H1 (cell line): ENCODE data around the gene PLXDC2. TPM values are rescaled to one million over a fixed set of nuclear protein-coding genes. Genes with fewer than 3 reads are reported as not detected.

ENCODE experiments used
- CTCF ChIA-PET: fragments of 300-600 bp; sonication (Branson Sonifier 250); formaldehyde crosslinking; loops from one replicate; lab custom pipeline; 2021; ENCODE audit not compliant: partially characterized antibody; lab: Charles Lee
- POLR2A ChIA-PET: fragments of 300-600 bp; sonication (Branson Sonifier 250); formaldehyde crosslinking; loops from one replicate; lab custom pipeline; 2021; ENCODE audit warnings: inconsistent platforms; ENCODE audit not compliant: partially characterized antibody; lab: Charles Lee
- DNase-seq, 2 experiments: peaks; one replicate each; pipeline versions ENCODE4 v3.0.0 to v3.0.0-alpha.2; 2010 to 2022; ENCODE audit warnings: low spot score in 2 of 2, low read depth in 1 of 2, mixed read lengths in 1 of 2
- FAIRE-seq: peaks from 2 replicates; lab custom pipeline; 2011; peaks lifted over from hg19 to GRCh38; lab: Jason Lieb, UNC
- H2AFZ ChIP-seq: 2 replicates; pipeline ENCODE4 v1.8.1; 2012; ENCODE audit warnings: low read length, inconsistent platforms
- H2AK5ac ChIP-seq: 2 replicates; pipeline ENCODE4 v1.6.1; 2013; ENCODE audit warnings: low read depth, low read length
- H2BK120ac ChIP-seq: replicated peaks from 2 replicates; pipeline ENCODE3; 2013; ENCODE audit warnings: low read depth, low read length, inconsistent platforms
- H2BK12ac ChIP-seq: 2 replicates; pipeline ENCODE4 v1.6.1; 2013; ENCODE audit warnings: low read depth, low read length
- H2BK15ac ChIP-seq: 2 replicates; pipeline ENCODE4 v1.6.1; 2013; ENCODE audit warnings: low read length
- H2BK20ac ChIP-seq: 2 replicates; pipeline ENCODE4 v1.6.1; 2013; ENCODE audit warnings: low read length
- H2BK5ac ChIP-seq: 2 replicates; pipeline ENCODE4 v1.6.1; 2013; ENCODE audit warnings: low read depth, low read length
- H3K14ac ChIP-seq: 2 replicates; pipeline ENCODE4 v1.6.1; 2013; ENCODE audit warnings: inconsistent platforms; ENCODE audit not compliant: insufficient read length
- H3K18ac ChIP-seq: 2 replicates; pipeline ENCODE4 v1.6.1; 2013; ENCODE audit warnings: low read length; ENCODE audit errors: extremely low read depth
- H3K23ac ChIP-seq: 2 replicates; pipeline ENCODE4 v1.6.1; 2013; ENCODE audit warnings: inconsistent platforms; ENCODE audit not compliant: insufficient read length
- H3K23me2 ChIP-seq: 2 replicates; pipeline ENCODE4 v1.6.1; 2013; ENCODE audit warnings: low read depth, low read length
- H3K27ac ChIP-seq: 2 replicates; pipeline ENCODE4 v1.6.1; 2011; ENCODE audit warnings: low read depth, low read length, inconsistent platforms
- H3K27me3 ChIP-seq, 4 experiments: replicated peaks in 1 of 4; 1 replicate in 1 of 4; 2 replicates in 3 of 4; pipeline versions ENCODE4 v1.6.1 to v1.8.1; 2011 to 2013; ENCODE audit warnings: low read length in 3 of 4, mild to moderate bottlenecking in 3 of 4, inconsistent platforms in 2 of 4, mixed read lengths in 2 of 4, moderate library complexity in 1 of 4; ENCODE audit not compliant: control insufficient read depth in 3 of 4, insufficient read depth in 3 of 4; ENCODE audit errors: extremely low read depth in 1 of 4
- H3K36me3 ChIP-seq, 4 experiments: 2 replicates each; pipeline versions ENCODE4 v1.6.1 to v1.8.1; 2011 to 2013; ENCODE audit warnings: mild to moderate bottlenecking in 4 of 4, low read length in 3 of 4, moderate library complexity in 2 of 4, control low read depth in 1 of 4, inconsistent platforms in 1 of 4; ENCODE audit not compliant: insufficient read depth in 4 of 4, control insufficient read depth in 2 of 4
- H3K4ac ChIP-seq: replicated peaks from 2 replicates; pipeline ENCODE3; 2013; ENCODE audit warnings: low read length, low read depth, mixed read lengths, inconsistent platforms; ENCODE audit not compliant: insufficient read length
- H3K4me1 ChIP-seq, 4 experiments: replicated peaks in 1 of 4; 1 replicate in 1 of 4; 2 replicates in 3 of 4; pipeline versions ENCODE4 v1.6.1 to v1.8.1; 2011 to 2013; ENCODE audit warnings: low read length in 3 of 4, inconsistent platforms in 2 of 4, mixed read lengths in 1 of 4; ENCODE audit not compliant: insufficient read depth in 4 of 4, control insufficient read depth in 3 of 4
- H3K4me2 ChIP-seq, 2 experiments: 2 replicates each; pipeline versions ENCODE4 v1.6.1 to v1.8.1; 2011 to 2013; ENCODE audit warnings: low read depth in 2 of 2, low read length in 2 of 2, control low read depth in 1 of 2, inconsistent platforms in 1 of 2, mild to moderate bottlenecking in 1 of 2; ENCODE audit not compliant: insufficient read depth in 1 of 2
- H3K4me3 ChIP-seq, 4 experiments: fragments of 200-600, 300-600 bp in 1 of 4; sonication (generic), shearing (Covaris generic), sonication (Bioruptor Twin) in 1 of 4; 2 replicates each; pipeline versions ENCODE4 v1.5.1 to v1.8.1; 2011 to 2016; ENCODE audit warnings: low read length in 4 of 4, low read depth in 3 of 4, control low read depth in 2 of 4, inconsistent platforms in 2 of 4, mild to moderate bottlenecking in 2 of 4, mixed read lengths in 1 of 4, moderate library complexity in 1 of 4; ENCODE audit not compliant: insufficient read depth in 2 of 4; ENCODE audit errors: extremely low read depth in 1 of 4
- H3K56ac ChIP-seq: replicated peaks from 2 replicates; pipeline ENCODE3; 2013; ENCODE audit warnings: low read depth, mild to moderate bottlenecking, mixed read lengths, low read length, inconsistent platforms; ENCODE audit not compliant: insufficient read length
- H3K79me1 ChIP-seq: 2 replicates; pipeline ENCODE4 v1.6.1; 2013; ENCODE audit warnings: low read depth, low read length, control low read depth
- H3K79me2 ChIP-seq, 2 experiments: 2 replicates each; pipeline versions ENCODE4 v1.6.1 to v1.8.1; 2012 to 2013; ENCODE audit warnings: low read length in 2 of 2, mild to moderate bottlenecking in 2 of 2, inconsistent platforms in 1 of 2; ENCODE audit not compliant: insufficient read depth in 2 of 2, control insufficient read depth in 1 of 2
- H3K9ac ChIP-seq, 4 experiments: replicated peaks in 1 of 4; 1 replicate in 1 of 4; 2 replicates in 3 of 4; pipeline versions ENCODE4 v1.6.1 to v1.8.1; 2011 to 2013; ENCODE audit warnings: low read depth in 3 of 4, low read length in 3 of 4, control low read depth in 2 of 4, mild to moderate bottlenecking in 2 of 4, moderate library complexity in 2 of 4, inconsistent platforms in 1 of 4; ENCODE audit errors: extremely low read depth in 1 of 4
- H3K9me3 ChIP-seq, 2 experiments: 2 replicates each; pipeline versions ENCODE4 v1.6.1 to v1.8.1; 2012 to 2013; ENCODE audit warnings: mild to moderate bottlenecking in 2 of 2, moderate library complexity in 2 of 2, control low read depth in 1 of 2, inconsistent platforms in 1 of 2, low read depth in 1 of 2, low read length in 1 of 2, mixed read lengths in 1 of 2; ENCODE audit not compliant: insufficient read depth in 2 of 2
- H4K20me1 ChIP-seq, 2 experiments: replicated peaks in 1 of 2; 2 replicates each; pipeline versions ENCODE3 to v1.8.1; 2011 to 2013; ENCODE audit warnings: inconsistent platforms in 2 of 2, low read length in 2 of 2, mild to moderate bottlenecking in 1 of 2; ENCODE audit not compliant: insufficient read depth in 2 of 2, control insufficient read depth in 1 of 2
- H4K5ac ChIP-seq: 2 replicates; pipeline ENCODE4 v1.6.1; 2013; ENCODE audit warnings: low read length, low read depth, mixed read lengths, inconsistent platforms; ENCODE audit not compliant: insufficient read length
- H4K8ac ChIP-seq: 2 replicates; pipeline ENCODE4 v1.8.0; 2013; ENCODE audit warnings: mild to moderate bottlenecking, moderate library complexity, low read length, inconsistent platforms; ENCODE audit not compliant: insufficient read depth; ENCODE audit errors: extremely low read depth
- H4K91ac ChIP-seq: replicated peaks from 2 replicates; pipeline ENCODE3; 2013; ENCODE audit warnings: low read length, mixed read lengths, inconsistent platforms; ENCODE audit not compliant: insufficient read length
- ASH2L ChIP-seq: fragments of 200-600, 300-600 bp; sonication (generic); IDR thresholded peaks from one replicate; pipeline ENCODE4 v1.7.1; 2017; ENCODE audit warnings: low read length
- CTBP2 ChIP-seq: IDR thresholded peaks from 2 replicates; pipeline ENCODE4 v1.7.0; 2011; ENCODE audit warnings: borderline replicate concordance, mild to moderate bottlenecking, moderate library complexity, mixed read lengths, low read length; ENCODE audit not compliant: insufficient read depth, insufficient read length
- JUN ChIP-seq: IDR thresholded peaks from 2 replicates; pipeline ENCODE4 v1.6.1; 2011; ENCODE audit warnings: low read depth, mild to moderate bottlenecking, improper control_type of control experiment, low read length
- KDM1A ChIP-seq: fragments of 200-600, 300-600 bp; sonication (generic); IDR thresholded peaks from 2 replicates; pipeline ENCODE4 v1.7.1; 2016; ENCODE audit warnings: mild to moderate bottlenecking, low read length, borderline replicate concordance
- POU5F1 ChIP-seq: IDR thresholded peaks from 2 replicates; pipeline ENCODE4 v1.6.1; 2011; ENCODE audit warnings: low read depth, mild to moderate bottlenecking, low read length, moderate library complexity
- SIN3A ChIP-seq, 2 experiments: IDR thresholded peaks in 1 of 2; conservative IDR thresholded peaks in 1 of 2; 2 replicates each; pipeline ENCODE4 v1.6.1; 2011 to 2012; ENCODE audit warnings: low read length in 2 of 2, improper control_type of control experiment in 1 of 2, low read depth in 1 of 2, mild to moderate bottlenecking in 1 of 2
- SRF ChIP-seq: IDR thresholded peaks from 2 replicates; pipeline ENCODE4 v1.6.1; 2011; ENCODE audit warnings: mild to moderate bottlenecking, low read depth, low read length, moderate library complexity
- YY1 ChIP-seq: IDR thresholded peaks from 2 replicates; pipeline ENCODE4 v1.6.1; 2011; ENCODE audit warnings: low read depth, mild to moderate bottlenecking, low read length
- WGBS, 2 experiments: shearing (Covaris generic) in 1 of 2; methylation state at CpG; one replicate each; pipeline versions ENCODE4 v1.1.6 to v1.1.7; 2013 to 2015; ENCODE audit warnings: low lambda C conversion rate in 2 of 2, mixed read lengths in 2 of 2, inconsistent platforms in 1 of 2, low coverage in 1 of 2, missing lambda C conversion rate in 1 of 2; ENCODE audit not compliant: insufficient replicate concordance in 2 of 2, insufficient coverage in 1 of 2, insufficient read length in 1 of 2; ENCODE audit errors: extremely low coverage in 1 of 2, missing lambda C conversion rate in 1 of 2; 5-methylcytosine and 5-hydroxymethylcytosine counted together
- polyA plus RNA-seq, 7 experiments: library from polyadenylated mRNA; depleted of rRNA in 3 of 7; stranded (reverse) in 5 of 7; unstranded in 2 of 7; fragments of >200 nt in 5 of 7; fragments of 200-250 nt in 2 of 7; gene quantifications; 1 replicate in 5 of 7; 2 replicates in 1 of 7; 4 replicates in 1 of 7; pipeline versions ENCODE4 v1.2.1 to v1.2.3, GENCODE V29; 2011 to 2013; ENCODE audit warnings: missing spikeins in 2 of 7, mixed read lengths in 2 of 7
- total RNA-seq: library from RNA; stranded (reverse); fragmentation: NEBNext Ultra II Directional; extraction: Animal tissue kit (Norgen Biotek cat#: 25700); gene quantifications from 2 replicates; pipeline ENCODE4 v1.2.1, GENCODE V29; 2021
- TF ChIP-seq, protein P1 (sequence below): IDR thresholded peaks from 2 replicates; pipeline ENCODE4 v1.6.1; 2011; ENCODE audit warnings: low read depth, mild to moderate bottlenecking, low read length; ENCODE audit not compliant: insufficient read depth
- TF ChIP-seq, protein P2 (sequence below): IDR thresholded peaks from 2 replicates; pipeline ENCODE4 v1.6.1; 2012; ENCODE audit warnings: inconsistent platforms

Gene PLXDC2
- total and polyA plus RNA-seq, 2 of the 8 experiments (the other 6 are each of a cell fraction or from before 2014, with no cell fraction given): 23.0 to 40.5 TPM

DNA sequence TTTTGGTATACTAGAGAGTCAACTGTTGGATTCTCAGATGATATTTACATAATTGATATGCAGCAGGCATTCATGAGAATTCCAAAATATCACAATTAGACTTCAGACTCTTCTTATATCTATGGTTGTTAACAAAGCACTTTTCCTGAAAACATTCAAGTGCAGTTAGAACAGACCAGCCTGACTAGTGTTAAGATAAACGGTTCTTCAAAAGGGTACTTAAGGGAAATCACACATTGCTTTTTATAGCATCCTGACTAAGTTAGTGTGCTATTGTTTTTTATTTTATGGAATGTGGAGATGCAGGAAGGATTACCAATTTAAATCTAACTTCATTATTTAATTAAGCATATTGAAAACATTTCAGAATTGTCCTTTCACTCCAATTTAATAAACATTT lies 405.1 kb downstream of the PLXDC2 start:
- Histone ChIP-seq H3K27ac (no peak overlapping the region), H3K56ac (no peak overlapping the region), H3K79me1 (no peaks in the 10 kb centered on the region), H2BK120ac (no peak overlapping the region), H2BK20ac (no peak overlapping the region), H2BK5ac (no peak overlapping the region), H3K27me3 (no peaks in the 10 kb centered on the region), H3K9ac (no peak overlapping the region), H3K4me1 (peaks cover 0 to 2% (median under 1%) of the 10 kb centered on the region in 4 experiments; a peak in 2 of 7 replicates), H3K14ac (no peak overlapping the region), H3K36me3 (peaks cover 0 to 3% (median 0%) of the 10 kb centered on the region in 4 experiments; a peak in 1 of 8 replicates), H2BK12ac (no peak overlapping the region), H4K8ac (no peak overlapping the region), H4K20me1 (no peaks in the 10 kb centered on the region), H4K5ac (no peak overlapping the region), H2AFZ (no peak overlapping the region), H3K79me2 (no peaks in the 10 kb centered on the region), H3K9me3 (no peaks in the 10 kb centered on the region), H2BK15ac (no peak overlapping the region), H2AK5ac (no peak overlapping the region), H3K23me2 (no peaks in the 10 kb centered on the region), H3K18ac (no peak overlapping the region), H3K4me2 (no peak overlapping the region), H3K23ac (no peak overlapping the region), H3K4ac (no peak overlapping the region), H4K91ac (no peak overlapping the region), H3K4me3 (no peak overlapping the region)
- ChIA-PET POLR2A (no interaction called here), CTCF (no interaction called here)
- TF ChIP-seq, protein P1, sequence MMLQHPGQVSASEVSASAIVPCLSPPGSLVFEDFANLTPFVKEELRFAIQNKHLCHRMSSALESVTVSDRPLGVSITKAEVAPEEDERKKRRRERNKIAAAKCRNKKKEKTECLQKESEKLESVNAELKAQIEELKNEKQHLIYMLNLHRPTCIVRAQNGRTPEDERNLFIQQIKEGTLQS: no peak
- TF ChIP-seq POU5F1 (no peak), SIN3A (conservative IDR thresholded peaks at IDR 0.05 in 1 of 2, IDR thresholded peaks at IDR 0.05 in 1 of 2; ENCODE audit: low read depth in 1 of 2, low read length in 2 of 2) (no peak), ASH2L (no peak), YY1 (no peak), JUN (no peak), SRF (no peak), KDM1A (no peak), CTBP2 (no peak)
- TF ChIP-seq, protein P2, sequence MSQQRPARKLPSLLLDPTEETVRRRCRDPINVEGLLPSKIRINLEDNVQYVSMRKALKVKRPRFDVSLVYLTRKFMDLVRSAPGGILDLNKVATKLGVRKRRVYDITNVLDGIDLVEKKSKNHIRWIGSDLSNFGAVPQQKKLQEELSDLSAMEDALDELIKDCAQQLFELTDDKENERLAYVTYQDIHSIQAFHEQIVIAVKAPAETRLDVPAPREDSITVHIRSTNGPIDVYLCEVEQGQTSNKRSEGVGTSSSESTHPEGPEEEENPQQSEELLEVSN: no peak
- FAIRE-seq: no peak
- DNase-seq: no peak
- 84% methylated on average over 1 of the region's 1 CpG; no CpG with 5 or more reads in 1 of the 2 experiments for WGBS, 2 experiments
